ENCODE measurements around the gene NBAS. TPM values are rescaled to one million over a fixed set of nuclear protein-coding genes. Genes with fewer than 3 reads are reported as not detected.

Gene NBAS
- total RNA-seq = 65.8 and 80.9 TPM in 2 replicates

DNA sequence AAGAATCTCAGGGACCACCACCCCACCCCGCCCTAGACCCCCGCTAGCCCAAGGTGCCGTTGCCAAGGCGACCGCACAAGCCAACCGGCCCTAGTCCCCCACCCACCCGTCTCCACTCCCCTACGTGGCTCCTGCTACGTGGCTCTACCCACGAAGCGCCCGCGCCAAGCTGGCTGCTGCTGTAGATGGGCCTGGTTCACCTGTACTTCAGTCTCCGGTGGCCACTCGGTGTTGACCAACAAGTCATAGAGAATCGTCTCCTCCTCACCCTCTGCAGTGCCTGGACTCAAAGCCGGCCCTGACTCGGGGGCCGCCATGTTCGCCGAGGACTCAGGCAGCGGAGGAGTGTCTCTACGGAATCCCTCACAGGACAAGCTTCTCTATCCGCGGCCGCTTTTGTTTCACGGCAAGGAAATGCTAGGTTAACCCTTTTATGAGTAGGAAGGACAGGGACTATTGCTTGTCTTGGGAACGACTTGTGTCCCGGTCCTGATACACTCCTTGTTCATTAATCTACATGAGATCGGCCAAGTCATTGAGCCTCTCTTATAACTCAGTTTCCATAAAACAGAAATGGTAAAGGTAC lies at the start of gene NBAS:
TSS of gene NBAS (minus strand) at position 347 of the 586 bp plus-strand sequence. CDS start at position 317, 30 bp downstream.

GRCh38 chr2:15591692-15592463 lies 30.7 kb upstream of the NBAS start, which contains the start of gene DDX1:
DDX1 (plus strand) TSS chr2:15591868; CDS start chr2:15591934, 66 bp downstream.

Other genes with a start within 250 kb of the NBAS start
- 62.1 and 67.1 TPM in 2 replicates for gene DDX1, start 30.5 kb upstream of the NBAS start, total RNA-seq